Tibial nerve (tissue), 4 donors: ENCODE results near the gene PAK4.

Experiments used
- CTCF ChIP-seq, 5 experiments: fragments of 200-600 bp in 3 of 5; fragments of 450-650 bp in 2 of 5; sonication (generic) in 3 of 5; IDR thresholded peaks; one replicate each; pipeline ENCODE4 v1.5.1; 2016 to 2019; ENCODE audit warnings: antibody characterized with exemption in 5 of 5, mild to moderate bottlenecking in 3 of 5, moderate library complexity in 2 of 5
- EP300 ChIP-seq, 2 donors: sonication (generic); formaldehyde crosslinking; IDR thresholded peaks; one replicate each; pipeline ENCODE4 v1.6.1; 2017; ENCODE audit warnings: antibody characterized with exemption in 2 of 2, mild to moderate bottlenecking in 1 of 2
- POLR2A ChIP-seq, 2 donors: fragments of 450-650 bp; IDR thresholded peaks; one replicate each; pipeline ENCODE4 v1.6.1; 2017; ENCODE audit warnings: antibody characterized with exemption in 2 of 2, mild to moderate bottlenecking in 2 of 2, moderate library complexity in 2 of 2

- TF ChIP-seq CTCF (IDR thresholded peaks at IDR 0.05) (no peak), EP300 (IDR thresholded peaks at IDR 0.05) (no peak), POLR2A (IDR thresholded peaks at IDR 0.05) (no peak)
Observed at GRCh38 chr19:39157997-39158389, 32.4 kb downstream of the PAK4 start.
